H1 (cell line): ENCODE measurements around the gene SLC35D2. TPM values are rescaled to one million over a fixed set of nuclear protein-coding genes. Genes with fewer than 3 reads are reported as not detected.

Experiments used
- ASH2L ChIP-seq: fragments of 200-600, 300-600 bp; sonication (generic); IDR thresholded peaks from one replicate; pipeline ENCODE4 v1.7.1; 2017; ENCODE audit warnings: low read length
- BCL11A ChIP-seq, 2 experiments: IDR thresholded peaks; one replicate each; pipeline ENCODE4 v1.6.1; 2011; ENCODE audit warnings: low read depth in 2 of 2, low read length in 2 of 2, mild to moderate bottlenecking in 2 of 2
- CTCF ChIP-seq, 3 experiments: IDR thresholded peaks; 1 replicate in 2 of 3; 2 replicates in 1 of 3; pipeline versions ENCODE4 v1.5.1 to v1.6.1; 2011; ENCODE audit warnings: low read length in 3 of 3, mild to moderate bottlenecking in 3 of 3, inconsistent platforms in 2 of 3, low read depth in 1 of 3, moderate library complexity in 1 of 3; ENCODE audit not compliant: insufficient read depth in 1 of 3; ENCODE audit errors: control extremely low read depth in 1 of 3
- MAFK ChIP-seq: IDR thresholded peaks from 2 replicates; pipeline ENCODE4 v1.6.1; 2012; ENCODE audit warnings: low read depth, mild to moderate bottlenecking, improper control_type of control experiment, low read length
- POLR2A ChIP-seq, 2 experiments: IDR thresholded peaks; 1 replicate in 1 of 2; 2 replicates in 1 of 2; pipeline ENCODE4 v1.6.1; 2011; ENCODE audit warnings: low read depth in 2 of 2, low read length in 2 of 2, mild to moderate bottlenecking in 2 of 2; ENCODE audit errors: control extremely low read depth in 1 of 2
- POU5F1 ChIP-seq: IDR thresholded peaks from 2 replicates; pipeline ENCODE4 v1.6.1; 2011; ENCODE audit warnings: low read depth, mild to moderate bottlenecking, low read length, moderate library complexity
- RFX5 ChIP-seq: IDR thresholded peaks from 2 replicates; pipeline ENCODE4 v1.6.1; 2011; ENCODE audit warnings: low read depth, low read length, improper control_type of control experiment, borderline replicate concordance
- polyA plus RNA-seq, 7 experiments: library from polyadenylated mRNA; depleted of rRNA in 3 of 7; stranded (reverse) in 5 of 7; unstranded in 2 of 7; fragments of >200 nt in 5 of 7; fragments of 200-250 nt in 2 of 7; gene quantifications; 1 replicate in 5 of 7; 2 replicates in 1 of 7; 4 replicates in 1 of 7; pipeline versions ENCODE4 v1.2.1 to v1.2.3, GENCODE V29; 2011 to 2013; ENCODE audit warnings: missing spikeins in 2 of 7, mixed read lengths in 2 of 7
- total RNA-seq: library from RNA; stranded (reverse); fragmentation: NEBNext Ultra II Directional; extraction: Animal tissue kit (Norgen Biotek cat#: 25700); gene quantifications from 2 replicates; pipeline ENCODE4 v1.2.1, GENCODE V29; 2021
- TF ChIP-seq, protein P1 (sequence below): IDR thresholded peaks from 2 replicates; pipeline ENCODE4 v1.6.1; 2012; ENCODE audit warnings: inconsistent platforms

Gene SLC35D2
- total and polyA plus RNA-seq, 2 of the 8 experiments (the other 6 are each of a cell fraction or from before 2014, with no cell fraction given) = 9.6 to 11.5 TPM

DNA sequence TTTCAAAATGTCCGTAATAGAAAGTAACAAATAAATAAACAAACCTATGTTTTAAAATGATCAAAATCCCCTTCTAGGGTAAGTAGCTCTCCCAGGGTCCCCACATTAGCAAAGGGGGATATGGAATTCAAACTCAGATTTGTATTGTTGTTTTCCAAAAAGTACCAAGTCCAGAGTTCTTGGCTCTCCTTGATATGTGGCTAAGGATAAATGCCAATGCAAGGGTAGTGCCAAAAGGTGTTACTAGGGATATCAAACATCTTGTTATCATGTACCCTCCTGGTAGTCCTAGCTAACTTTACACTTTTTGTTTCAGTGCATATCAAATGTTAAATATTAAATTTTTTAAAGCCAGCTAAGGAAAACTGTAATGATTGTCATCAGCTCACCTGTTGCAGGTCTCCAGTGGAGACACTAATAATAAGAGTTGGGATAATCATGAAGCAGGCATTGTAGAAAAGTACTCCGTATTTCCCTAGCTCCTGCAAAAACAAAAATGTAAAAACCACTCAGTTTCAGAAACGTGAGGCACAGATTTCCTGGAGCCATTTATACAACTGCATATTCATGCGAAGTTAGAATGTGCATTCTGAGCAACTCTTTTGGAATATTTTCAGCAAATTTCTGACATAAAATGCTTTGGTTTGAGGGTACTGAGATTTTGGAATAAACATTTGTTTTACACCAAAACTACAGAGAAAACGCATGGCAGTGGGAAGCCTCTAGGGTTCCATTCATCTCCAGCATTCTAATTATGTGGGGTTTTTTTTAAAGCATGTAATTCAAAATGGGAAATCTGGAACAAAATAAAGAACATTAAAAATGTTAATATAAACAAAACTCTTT lies 39.8 kb downstream of the SLC35D2 start (continued):
- no peak for TF ChIP-seq POLR2A (IDR thresholded peaks at IDR 0.05; ENCODE audit: control extremely low read depth in 1 of 2, low read depth in 2 of 2, low read length in 2 of 2)
- no peak for TF ChIP-seq ASH2L
- TF ChIP-seq MAFK = no peak
- no peak for TF ChIP-seq CTCF (IDR thresholded peaks at IDR 0.05; ENCODE audit: control extremely low read depth in 1 of 3, insufficient read depth in 1 of 3, low read depth in 1 of 3, low read length in 3 of 3)
- TF ChIP-seq POU5F1 = no peak
- TF ChIP-seq BCL11A (IDR thresholded peaks at IDR 0.05; ENCODE audit: low read depth in 2 of 2, low read length in 2 of 2) = no peak
- TF ChIP-seq RFX5 = no peak
- TF ChIP-seq, protein P1, sequence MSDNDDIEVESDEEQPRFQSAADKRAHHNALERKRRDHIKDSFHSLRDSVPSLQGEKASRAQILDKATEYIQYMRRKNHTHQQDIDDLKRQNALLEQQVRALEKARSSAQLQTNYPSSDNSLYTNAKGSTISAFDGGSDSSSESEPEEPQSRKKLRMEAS = no peak
